Upper lobe of right lung (tissue), 1 donor: ENCODE measurements around the gene PNMA1. TPM values are rescaled to one million over a fixed set of nuclear protein-coding genes. Genes with fewer than 3 reads are reported as not detected.

Source experiments
- ATAC-seq: fragments of 200-7000 bp; cut with Tn5 transposase; one replicate; pipeline ENCODE4 v1.9.1; 2020; ENCODE audit warnings: mild to moderate bottlenecking, moderate library complexity
- DNase-seq: peaks from one replicate; pipeline ENCODE4 v3.0.0-alpha.2; 2020
- H3K27ac ChIP-seq: fragments of 200-600 bp; one replicate; pipeline ENCODE4 v1.8.0; 2022
- H3K27me3 ChIP-seq: fragments of 200-600 bp; one replicate; pipeline ENCODE4 v1.8.0; 2022; ENCODE audit warnings: mild to moderate bottlenecking
- H3K36me3 ChIP-seq: fragments of 200-600 bp; one replicate; pipeline ENCODE4 v1.8.0; 2022
- H3K4me1 ChIP-seq: fragments of 200-600 bp; one replicate; pipeline ENCODE4 v1.8.0; 2022
- H3K4me3 ChIP-seq: fragments of 200-600 bp; one replicate; pipeline ENCODE4 v1.8.0; 2022; ENCODE audit warnings: mild to moderate bottlenecking
- H3K9me3 ChIP-seq: fragments of 200-600 bp; one replicate; pipeline ENCODE4 v1.8.0; 2022
- CTCF ChIP-seq: fragments of 200-600 bp; IDR thresholded peaks from one replicate; pipeline ENCODE4 v1.8.0; 2022; ENCODE audit warnings: antibody characterized with exemption
- intact Hi-C: fragments of 100-400 bp; cut with DNase I; formaldehyde crosslinking; loops from one replicate; pipeline ENCODE4 v1.11.0; 2022
- total RNA-seq: library from RNA; stranded (reverse); fragmentation: NEBNext Ultra II Directional; extraction: Animal tissue kit (Norgen Biotek cat#: 25700); gene quantifications from one replicate; pipeline ENCODE4 v1.2.1, GENCODE V29; 2021
- donor health status: DM: no; HTN: yes; CAD: no; lungs with severe emphysema.

PNMA1 gene
- total RNA-seq, 1 donor from 2014 or later, result 22.0 TPM

GRCh38 chr14:73742520-73743238 lies 28.5 kb upstream of the PNMA1 start:
- Histone ChIP-seq H3K27me3 (no peaks in the 10 kb centered on the region), H3K4me3 (no peak overlapping the region), H3K4me1 (peaks cover 86% of the 10 kb centered on the region), H3K27ac (peak overlapping the region; percentile 89), H3K36me3 (peaks cover 21% of the 10 kb centered on the region), H3K9me3 (no peaks in the 10 kb centered on the region)
- intact Hi-C loops, result no loop called here
- no peak for TF ChIP-seq CTCF
- no peak for ATAC-seq
- no peak for DNase-seq

DNA sequence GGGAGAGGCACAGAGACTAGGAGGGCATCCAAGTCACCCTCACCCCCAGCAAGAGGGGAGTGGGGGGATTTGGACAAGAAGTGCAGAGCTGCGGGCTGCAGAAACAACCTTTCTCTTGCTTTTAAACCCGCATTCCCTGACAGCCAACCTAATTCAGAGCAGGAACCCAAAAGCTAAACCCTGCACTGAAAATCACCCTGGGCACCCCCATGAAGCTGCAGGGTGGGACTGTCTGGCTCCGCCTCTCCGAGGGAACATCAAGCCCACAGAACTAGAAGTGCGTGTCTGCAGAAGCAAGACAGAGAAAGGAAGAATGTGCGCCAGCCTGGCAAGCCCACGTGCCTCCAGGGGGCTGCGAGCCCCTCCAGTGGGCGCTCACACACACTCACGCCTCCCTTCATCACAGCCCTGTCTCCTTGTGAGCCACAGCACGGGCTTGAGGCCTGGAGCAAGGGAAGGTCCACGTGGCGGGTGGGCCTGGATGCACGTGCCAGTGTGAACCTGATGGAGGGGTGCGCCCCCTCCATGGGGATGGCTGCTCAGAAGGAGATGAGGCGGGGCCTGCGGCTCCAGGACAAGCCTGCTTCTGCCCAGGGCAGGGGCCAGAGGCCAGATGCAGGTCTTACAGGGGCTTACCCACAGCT lies 27.8 kb upstream of the PNMA1 start:
- peak overlapping the region; percentile 89 for H3K27ac ChIP-seq
- intact Hi-C loops, result no loop called here
- no peaks in the 10 kb centered on the region for H3K27me3 ChIP-seq
- no peak for ATAC-seq
- no peak for TF ChIP-seq CTCF
- peak overlapping the region; percentile 26 for H3K4me3 ChIP-seq
- peaks cover 80% of the 10 kb centered on the region for H3K4me1 ChIP-seq
- DNase-seq, result no peak
- peaks cover 28% of the 10 kb centered on the region for H3K36me3 ChIP-seq
- H3K9me3 ChIP-seq, result no peaks in the 10 kb centered on the region

DNA sequence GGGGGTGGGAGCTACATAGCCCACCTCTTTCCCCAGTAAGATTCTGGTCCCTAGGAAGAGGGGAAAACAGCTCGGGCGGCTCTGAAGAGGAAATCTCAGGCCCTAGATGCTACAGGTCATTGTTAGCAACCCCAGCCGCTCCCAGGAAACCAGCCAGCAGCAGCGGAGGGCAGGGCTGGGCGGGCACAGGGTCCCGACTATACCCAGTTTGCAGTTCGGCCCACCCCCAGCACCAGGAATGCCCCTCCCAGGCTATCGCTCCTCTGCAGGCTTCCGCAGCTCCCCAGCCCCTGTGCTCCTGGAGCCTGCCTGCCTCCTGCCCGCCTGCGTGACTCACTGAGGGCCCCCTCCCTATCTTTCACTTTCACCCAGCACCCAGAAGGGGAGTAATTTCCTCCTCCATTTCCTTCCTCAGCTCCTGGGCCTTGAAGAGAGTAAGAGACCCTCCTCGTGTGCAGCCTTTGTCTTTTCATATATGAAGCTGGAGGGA lies 27.2 kb upstream of the PNMA1 start:
- peak overlapping the region; percentile 26 for H3K4me3 ChIP-seq
- intact Hi-C loops, result no loop called here
- H3K27ac ChIP-seq, result peak overlapping the region; percentile 89
- H3K36me3 ChIP-seq, result peaks cover 34% of the 10 kb centered on the region
- ATAC-seq (peak; percentile 75), DNase-seq (peak; percentile 82)
- TF ChIP-seq CTCF, result no peak
- H3K9me3 ChIP-seq, result no peaks in the 10 kb centered on the region
- no peaks in the 10 kb centered on the region for H3K27me3 ChIP-seq
- peaks cover 74% of the 10 kb centered on the region for H3K4me1 ChIP-seq

GRCh38 chr14:73740618-73741326 lies 26.6 kb upstream of the PNMA1 start:
- peak; percentile 90 for DNase-seq
- intact Hi-C loops, result no loop called here

More at GRCh38 chr14:73740618-73741326, 26.6 kb upstream of the PNMA1 start:
- no peaks in the 10 kb centered on the region for H3K9me3 ChIP-seq
- ATAC-seq, result peak; percentile 84
- no peaks in the 10 kb centered on the region for H3K27me3 ChIP-seq
- peak overlapping the region; percentile 89 for H3K27ac ChIP-seq
- H3K4me3 ChIP-seq, result peak overlapping the region; percentile 26
- peaks cover 39% of the 10 kb centered on the region for H3K36me3 ChIP-seq
- peaks cover 67% of the 10 kb centered on the region for H3K4me1 ChIP-seq
- TF ChIP-seq CTCF, result no peak
